NCI-H526 treated with DMSO at 0.1 percent for 48 hours (cell line): Measurements from ENCODE around the gene THSD7A.

Experiments used
- DNase-seq: peaks from one replicate; lab custom pipeline; 2025; lab: John Stamatoyannopoulos, UW

THSD7A gene

DNA sequence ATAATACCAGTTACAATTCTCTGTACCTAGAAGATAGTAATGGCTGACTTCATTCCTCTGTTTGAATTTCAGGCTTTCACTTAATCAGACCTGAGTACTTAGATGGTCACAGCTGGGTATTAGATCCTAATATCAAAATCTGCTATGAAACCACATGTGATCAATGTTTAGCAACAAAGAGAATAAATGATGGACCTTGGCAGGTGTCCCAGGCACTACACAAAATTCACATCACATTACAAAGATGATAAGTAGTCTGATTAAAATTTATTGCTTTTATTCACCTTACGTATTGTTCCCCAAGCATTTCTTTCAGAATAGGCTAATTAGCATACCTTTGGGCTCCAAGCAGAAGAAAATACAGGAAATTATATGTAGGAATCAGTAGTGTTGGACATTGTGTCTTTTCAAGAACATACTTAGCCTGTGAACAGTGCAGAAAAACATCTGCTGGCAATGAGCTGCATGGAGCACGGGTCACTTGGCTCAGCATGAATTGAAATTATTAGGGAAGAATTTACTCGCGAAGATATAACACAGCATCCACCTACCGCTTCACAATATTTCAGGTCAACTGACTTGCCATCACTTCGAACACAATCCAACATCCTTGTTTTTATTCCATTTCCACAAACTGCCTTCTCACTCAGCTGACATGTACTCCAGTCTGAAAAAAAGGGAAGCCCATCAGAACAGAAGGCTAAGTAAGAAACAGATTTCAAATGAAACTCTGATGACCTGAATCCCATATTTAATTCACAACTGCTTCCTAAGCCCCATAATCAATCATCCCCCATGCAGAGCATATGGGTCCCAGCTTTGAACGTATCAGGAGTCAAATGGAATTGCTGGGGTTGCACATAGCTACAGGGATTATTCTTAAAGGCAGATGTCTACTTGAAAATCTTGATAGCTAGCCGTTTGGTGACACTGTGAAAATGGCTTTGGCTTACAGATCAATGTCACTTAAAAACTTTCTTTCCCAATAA is 421.0 kb downstream of the THSD7A start:
- DNase-seq: no peak

DNA sequence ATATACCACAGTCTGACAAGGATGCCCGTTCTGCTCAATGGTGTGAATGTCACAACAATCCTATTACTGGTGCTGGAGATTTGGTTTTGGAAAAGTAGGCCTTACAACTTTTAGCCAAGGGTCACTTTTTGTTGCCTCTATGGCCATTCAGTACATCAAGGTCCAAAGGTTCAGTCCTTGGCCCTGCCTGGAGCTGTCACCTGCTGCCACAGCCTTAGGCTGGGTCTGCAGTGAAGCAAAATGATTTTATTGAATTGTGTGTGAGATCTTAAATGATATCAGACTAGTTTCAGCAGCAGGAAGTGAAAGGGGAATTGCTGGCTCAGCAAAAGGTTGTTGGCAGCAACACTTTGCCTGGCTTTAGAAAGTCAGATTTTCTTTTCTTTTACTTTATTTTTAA is 427.6 kb downstream of the THSD7A start:
- DNase-seq: no peak

DNA sequence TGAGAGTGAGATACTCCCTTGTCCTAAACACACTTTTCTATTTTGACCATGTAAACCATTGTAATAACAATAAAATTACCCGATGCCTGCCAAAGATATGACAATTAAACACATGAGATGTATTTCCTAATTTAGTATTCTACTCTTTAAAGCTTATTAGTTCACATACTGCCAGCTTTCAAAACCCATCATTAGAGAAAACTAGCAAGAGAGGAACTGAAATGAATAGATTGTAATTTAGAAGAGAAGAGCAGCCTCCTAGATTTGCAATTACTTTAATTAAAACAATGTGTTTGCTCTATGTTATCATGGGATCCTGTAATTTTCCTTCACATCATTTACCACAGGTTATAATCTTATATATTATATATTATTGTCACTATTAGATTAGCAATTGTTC is 428.2 kb downstream of the THSD7A start:
- DNase-seq: no peak

DNA sequence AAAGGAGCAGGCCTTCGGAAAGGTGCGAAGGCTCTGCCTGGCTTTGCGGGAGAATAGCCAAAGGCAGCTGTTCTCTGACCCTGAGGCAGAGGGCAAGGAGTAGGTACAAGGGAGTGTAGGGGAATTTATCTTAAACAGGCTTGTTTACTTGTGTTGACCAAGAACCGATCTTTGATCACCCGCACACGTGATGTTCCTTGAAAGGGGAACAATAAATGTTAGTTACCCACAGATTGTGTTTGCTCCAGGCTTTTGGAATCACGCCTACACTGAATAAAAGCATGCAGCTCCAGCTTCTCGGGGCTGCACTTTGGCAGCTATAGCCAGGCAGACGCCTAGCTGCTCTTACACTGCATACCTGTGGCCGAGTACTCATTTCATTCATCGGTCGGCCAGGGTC is 437.6 kb downstream of the THSD7A start:
- no peak for DNase-seq

DNA sequence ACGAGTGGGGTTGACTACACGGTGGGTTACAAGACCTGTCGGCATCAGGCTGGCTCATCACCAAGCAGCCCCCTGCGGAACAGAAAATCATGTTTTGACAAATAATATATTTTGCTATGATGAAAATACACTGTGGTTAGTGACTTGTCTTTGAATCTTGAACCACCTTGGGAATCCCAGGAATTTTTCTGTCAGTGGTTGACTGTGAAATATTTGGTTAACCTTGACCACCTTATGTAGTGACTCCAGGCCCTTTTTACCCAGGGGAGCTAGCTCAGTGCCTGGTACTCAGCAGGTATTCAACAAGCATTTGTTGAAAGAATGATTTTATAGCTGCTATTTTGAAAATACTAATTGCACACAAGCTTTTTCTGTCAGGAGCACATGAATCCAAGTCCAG is 452.4 kb downstream of the THSD7A start:
- DNase-seq: no peak

DNA sequence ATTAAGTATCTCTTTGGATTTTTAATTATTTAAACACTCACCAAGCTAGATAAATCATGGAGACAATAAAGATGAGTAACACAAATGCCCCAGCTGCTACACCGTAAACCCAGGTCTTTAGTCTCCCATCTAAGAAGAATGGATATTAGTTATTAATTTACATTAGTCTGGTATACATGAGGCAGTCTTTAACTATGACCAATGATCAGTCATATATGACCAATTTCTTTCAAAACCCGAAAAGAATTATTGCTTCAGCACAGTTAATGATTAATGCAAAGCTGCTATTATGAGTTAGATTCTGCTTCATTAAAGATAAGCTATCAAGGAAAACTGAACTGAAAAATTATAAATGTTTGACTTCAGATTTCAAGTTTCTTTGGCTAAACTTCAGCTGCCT is 455.5 kb downstream of the THSD7A start:
- DNase-seq: no peak

DNA sequence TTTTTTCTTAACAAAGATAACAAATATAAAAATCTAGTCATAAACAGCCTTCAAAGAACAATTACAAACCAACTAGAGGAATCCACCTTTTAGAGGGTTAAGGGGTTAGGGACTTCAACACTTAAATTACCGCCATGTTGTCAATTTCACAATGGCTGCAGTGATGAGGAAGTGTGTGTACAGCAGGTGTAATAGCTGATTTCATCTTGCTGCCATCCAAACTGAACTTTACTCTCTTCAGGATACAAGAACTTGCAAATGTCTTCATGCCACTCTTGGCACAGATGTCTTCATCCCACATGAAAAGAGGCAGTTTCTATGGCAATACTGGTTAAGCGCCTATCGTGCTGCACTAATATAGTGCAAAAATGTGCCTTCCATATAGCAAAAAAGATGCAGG is 457.4 kb downstream of the THSD7A start:
- no peak for DNase-seq

DNA sequence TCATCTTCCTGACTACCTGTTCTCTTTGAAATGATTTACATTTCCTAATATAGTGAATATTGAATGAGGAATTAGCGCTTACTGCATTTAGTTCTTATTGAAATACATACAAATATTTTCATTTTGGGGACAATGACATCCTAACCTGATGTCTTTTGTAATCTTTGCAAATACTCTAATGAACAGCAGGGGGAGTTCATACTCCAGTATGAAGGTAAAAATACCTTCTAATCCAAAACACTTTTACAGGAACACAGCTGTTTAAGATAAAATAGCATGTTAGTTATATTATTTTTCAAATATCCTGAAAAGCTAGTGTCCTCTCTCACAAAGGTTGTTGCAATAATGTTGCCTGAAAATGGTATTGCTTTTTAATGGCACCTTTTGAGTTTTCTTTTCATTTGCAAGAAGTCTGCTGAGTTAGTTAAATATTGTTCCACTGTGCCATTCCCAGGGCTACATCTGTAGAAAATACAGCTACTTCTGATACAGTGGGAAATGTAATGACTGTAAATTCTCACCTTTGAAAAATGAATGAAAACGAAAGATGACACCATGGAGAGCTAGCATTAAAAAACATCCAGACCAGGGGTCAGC is 458.4 kb downstream of the THSD7A start:
- DNase-seq: no peak

DNA sequence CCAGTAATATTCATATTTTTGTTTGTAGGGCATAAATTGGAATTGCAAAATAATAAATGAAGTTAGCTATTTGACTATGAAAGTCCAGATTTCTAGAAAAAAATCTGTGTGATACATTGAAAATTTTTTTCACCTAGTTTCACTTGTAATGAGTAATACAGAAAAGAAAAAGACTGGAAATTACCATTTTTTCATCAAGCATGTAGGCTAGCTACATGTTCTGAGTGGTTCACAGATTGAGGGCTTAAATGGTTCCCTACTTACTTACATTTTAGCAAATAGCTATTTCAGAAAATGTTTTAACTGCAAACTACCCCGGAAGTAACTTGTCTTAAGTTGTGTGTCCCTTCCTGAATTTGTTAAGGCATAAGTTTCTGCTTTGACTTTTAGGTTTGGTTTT is 462.3 kb downstream of the THSD7A start:
- DNase-seq: no peak

DNA sequence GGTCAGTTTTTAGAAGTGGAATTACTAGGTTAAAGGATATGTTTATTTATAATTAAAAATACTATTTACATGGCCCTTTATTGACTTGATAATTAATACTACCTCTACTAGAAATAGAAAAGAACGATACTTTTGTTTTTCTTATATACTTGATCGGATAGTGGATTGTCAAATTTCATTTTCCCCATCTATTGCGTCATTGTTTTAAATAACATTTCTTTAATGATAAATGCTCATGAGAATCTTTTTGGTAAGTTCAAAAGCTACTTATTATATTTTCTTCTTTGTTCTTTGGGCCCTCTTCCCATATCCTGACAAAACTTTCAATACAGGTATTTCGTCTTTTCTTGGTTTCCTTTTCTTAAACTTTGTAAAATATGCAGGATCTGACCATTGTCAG is 465.9 kb downstream of the THSD7A start:
- no peak for DNase-seq

DNA sequence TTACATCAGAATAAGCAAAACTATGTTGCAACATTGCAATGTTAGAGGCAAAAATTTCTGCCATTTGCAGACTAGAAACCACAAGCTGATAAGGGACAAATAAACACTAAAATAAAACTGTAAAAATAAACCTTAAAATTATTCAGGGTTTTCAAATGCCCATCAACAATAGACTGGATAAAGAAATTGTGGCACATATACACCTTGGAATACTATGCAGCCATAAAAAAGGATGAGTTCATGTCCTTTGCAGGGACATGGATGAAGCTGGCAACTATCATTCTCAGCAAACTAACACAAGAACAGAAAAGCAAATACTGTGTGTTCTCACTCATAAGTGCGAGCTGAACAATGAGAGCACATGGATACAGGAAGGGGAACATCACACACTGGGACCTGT is 473.4 kb downstream of the THSD7A start:
- no peak for DNase-seq

DNA sequence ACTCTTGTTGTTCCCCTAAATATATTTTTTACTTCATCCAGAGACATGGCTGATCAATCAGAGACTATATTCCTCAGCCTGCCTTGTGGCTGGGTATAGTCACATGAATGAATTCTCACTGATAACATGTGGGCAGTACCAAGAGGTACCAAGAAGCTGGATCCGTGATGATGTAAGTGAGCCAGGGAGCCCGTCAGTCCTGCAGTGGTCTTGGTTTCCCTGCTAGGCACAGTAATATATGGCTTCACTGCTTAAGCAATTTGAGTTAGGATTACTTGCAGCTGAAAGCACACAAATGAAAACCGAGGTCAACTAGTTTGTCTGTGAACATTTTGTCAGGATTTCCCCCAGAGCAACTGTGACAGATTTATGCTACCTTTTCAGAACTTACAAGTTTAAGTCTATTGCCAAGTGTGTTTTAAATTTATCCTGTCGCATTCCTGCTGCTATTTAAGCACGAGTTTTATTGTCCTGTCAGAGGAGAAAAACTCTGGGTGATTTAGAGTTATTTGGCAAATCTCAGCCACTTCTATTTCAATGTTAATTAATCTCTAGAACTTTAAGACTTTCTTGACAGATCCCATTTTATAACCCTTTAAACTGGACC is 476.5 kb downstream of the THSD7A start:
- no peak for DNase-seq

DNA sequence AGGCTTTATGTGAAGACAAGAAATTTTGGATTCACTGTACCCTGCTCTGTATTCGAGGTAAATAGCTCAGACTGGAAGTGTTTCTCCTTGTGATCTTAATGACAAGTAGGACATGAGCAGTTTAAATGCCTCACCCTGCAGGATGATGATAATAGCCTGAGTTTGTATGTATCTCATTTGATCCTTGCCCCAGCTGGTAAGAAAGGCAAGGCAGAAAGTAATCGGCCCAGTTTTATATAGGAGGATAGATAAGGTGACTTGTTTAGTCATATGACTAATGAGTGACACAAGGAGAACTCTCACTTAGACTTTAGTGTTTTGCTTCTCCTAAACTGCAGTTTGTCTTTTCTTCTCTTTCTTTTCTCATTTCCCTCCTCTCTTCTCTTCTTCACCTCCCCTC is 485.7 kb downstream of the THSD7A start:
- no peak for DNase-seq

DNA sequence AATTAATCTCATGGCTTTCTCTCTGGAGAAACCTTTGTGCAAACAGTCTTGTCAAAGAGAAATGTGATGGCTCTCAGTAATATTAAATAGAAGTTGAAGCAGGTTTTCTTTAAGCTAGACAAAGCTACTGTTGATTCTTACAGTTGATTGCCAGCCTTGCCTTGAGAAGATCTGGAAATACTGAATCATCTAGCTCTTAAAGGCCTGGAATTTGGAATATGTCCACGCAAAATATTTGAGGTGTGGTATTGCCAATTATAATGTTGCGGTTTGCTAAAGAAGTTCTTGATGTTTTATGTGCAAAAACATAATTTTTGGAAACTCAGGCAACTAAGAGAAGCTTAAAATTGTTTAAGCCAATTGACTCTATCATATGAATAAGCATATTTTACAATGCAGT is 486.4 kb downstream of the THSD7A start:
- no peak for DNase-seq

DNA sequence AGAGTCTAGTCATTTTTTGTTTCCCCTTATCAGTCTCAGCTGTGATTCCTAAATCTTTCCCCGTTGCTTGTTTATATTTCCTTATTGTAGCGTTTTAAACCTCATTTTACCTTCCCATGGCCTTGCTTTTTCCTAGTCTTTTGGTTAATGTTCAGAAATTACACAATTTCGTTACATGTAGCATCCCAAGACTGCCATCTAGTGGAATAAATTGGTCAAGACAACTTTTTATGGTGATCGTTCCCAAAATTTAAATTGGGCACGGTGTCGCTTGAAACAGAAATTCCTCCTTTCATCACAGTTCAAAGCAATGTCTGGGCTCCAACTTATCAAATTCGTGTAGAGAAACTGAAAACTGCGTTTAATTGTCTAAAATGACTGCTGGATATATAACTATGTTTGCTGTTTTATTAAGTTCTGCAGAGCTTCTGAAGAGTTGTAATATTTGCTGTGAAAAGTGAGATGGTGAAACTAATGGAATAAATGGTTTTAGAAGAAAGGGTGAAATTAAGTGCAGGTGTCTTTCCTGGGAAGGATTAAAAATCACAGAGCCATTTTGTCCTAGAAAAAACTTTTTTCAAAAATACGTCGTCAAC is 488.1 kb downstream of the THSD7A start:
- DNase-seq: peak; percentile 17

DNA sequence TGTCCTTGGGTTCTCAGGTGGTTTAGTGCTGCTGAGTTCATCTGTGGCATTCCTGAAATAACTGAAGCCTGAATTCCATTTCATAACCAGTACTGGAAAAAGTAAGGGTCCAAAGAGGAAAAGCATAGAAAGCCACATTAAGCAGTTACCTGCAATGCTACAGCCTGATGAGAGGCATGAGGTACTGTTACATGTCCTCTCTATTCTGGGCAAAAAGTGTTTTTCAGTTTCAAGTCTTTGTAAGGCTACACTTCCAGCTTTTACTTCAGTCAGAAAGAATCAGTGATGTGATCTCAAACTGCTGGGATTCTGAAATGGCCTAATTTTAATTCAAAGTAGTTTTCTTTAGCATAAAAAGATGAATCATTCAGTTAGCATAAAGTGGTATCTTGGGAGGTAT is 488.9 kb downstream of the THSD7A start:
- DNase-seq: no peak

DNA sequence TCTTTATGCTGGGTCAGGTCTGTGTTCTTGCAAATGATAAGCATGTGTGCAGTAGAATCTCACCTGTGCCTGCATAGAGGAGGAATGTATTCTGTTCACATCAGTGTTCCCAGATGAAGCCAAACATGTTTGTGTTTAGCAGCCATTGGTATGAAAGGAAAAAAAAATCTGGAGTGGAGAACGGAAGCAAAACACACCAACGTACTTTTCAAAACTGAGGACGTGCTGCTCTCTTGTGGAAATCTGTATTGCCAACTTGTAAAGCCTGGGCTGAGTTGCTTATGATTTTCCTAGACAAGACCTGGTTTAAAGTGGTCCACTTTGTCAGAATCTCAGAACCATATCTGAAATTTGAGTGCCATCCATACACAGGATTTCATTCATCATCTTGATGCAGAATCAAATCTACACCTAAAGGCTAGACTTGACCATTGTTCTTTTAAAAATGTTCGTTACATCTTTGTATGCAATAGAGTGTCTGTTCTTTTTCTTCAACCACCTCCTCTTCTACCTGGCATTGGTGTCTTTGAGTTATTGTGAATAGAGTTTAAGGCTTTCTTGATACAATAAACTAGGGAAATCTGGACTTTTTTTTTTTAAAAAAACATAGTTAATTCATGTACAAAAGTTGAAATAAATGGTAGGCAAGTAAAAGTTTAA is 490.6 kb downstream of the THSD7A start:
- DNase-seq: peak; percentile 37

DNA sequence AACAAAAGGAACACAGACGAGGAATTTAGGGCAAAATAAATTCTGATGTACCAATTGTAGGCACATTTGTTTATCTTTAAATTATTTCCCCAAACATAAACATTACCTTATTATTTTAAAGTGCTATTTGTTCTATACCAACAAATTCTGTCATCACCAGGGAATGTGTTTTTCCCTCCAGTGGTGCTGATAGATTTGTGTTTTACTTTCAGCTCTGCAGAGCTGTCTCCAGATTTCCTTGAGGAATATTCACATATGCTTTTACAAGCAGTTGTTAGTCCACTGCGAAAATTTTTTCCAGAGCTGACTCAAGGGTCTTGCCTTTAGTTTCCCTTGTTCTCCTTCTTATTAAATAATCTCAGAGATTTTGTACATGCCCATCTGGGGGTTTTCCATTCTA is 495.6 kb downstream of the THSD7A start:
- no peak for DNase-seq

DNA sequence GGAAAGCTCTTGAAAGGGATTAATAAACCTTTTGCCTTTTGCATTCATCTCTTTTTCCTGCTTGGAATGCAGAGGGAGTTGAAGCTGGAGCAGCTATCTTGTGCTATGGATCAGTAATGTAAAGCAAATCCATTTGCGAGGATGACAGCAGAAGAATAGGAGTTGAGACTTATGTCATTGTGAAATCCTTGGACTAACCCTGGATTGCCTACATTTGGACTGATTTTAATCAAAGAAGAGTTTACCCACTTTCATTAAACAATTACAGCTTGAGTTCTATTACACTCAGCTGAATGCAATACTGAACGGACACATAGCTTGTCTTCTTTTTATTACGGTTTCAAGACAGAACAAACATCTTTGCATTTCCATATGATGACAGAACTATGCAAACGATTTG is 496.1 kb downstream of the THSD7A start:
- no peak for DNase-seq

DNA sequence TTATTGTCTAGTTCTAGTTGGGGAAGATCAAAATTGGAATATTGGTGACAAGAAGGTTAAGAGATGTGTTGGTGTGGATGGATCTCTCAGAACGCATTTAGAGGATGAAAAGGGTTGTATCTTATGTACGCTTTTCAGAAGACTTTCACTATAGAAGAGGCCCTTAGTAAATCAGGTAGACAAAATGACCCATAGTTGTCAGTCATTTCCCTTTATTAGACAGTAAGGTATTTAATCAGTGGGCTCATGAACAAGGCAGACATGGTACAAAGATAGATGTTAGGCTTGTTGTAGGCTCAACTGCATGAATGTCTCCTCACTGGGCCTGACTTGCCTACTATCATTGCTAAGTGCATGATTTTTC is 499.2 kb downstream of the THSD7A start:
- no peak for DNase-seq

DNA sequence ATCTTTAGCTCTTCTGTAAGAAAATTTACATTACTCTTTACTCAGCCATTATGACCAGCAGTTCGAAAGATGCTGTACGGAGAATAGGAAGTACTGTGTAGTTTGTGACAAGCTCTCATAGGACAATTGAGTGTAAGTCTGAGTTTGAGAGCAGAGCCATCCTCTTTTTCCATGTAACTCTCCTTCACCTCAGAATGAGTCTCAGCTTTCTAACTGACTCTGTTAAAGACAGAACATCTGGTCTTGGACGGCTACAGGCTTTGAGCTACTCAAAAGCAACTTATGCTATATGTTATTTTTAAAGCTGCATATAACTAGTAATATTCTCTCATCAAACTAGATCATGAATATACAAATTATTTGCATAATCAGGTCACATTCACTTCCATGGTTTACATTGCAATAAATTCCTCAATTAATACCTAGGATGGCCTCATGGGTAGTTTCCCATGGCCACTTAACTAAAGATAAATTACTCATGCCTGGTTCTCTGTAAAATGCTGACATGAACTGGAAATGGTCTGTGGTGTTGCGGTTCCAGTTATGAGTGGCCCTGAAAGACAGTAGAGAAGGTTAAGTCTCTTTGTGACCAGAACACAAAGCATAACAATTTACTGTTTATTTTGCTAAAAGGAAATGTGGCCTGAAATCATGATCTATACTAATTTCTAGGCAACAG is 499.7 kb downstream of the THSD7A start:
- no peak for DNase-seq
